Naive thymus-derived CD8-positive, alpha-beta T cell (primary cell): ENCODE data around the gene TMEM52B. TPM values are rescaled to one million over a fixed set of nuclear protein-coding genes. Genes with fewer than 3 reads are reported as not detected.
"Not testable (repeated sequence)": the region's sequence is repeated elsewhere in the genome, so short reads cannot be mapped to it uniquely, and the experiment has no call there.

Experiments
- ATAC-seq, 2 donors: fragments of 150-1000 bp; cut with Tn5 transposase in 1 of 2; sonication (Bioruptor Pico), chemical (Tn5 transposase) in 1 of 2; 1 replicate in 1 of 2; 2 replicates in 1 of 2; pipeline ENCODE4 v1.10.0; 2021; ENCODE audit warnings: mild to moderate bottlenecking in 2 of 2, moderate library complexity in 2 of 2
- POLR2A ChIA-PET: fragments of 350-600 bp; sonication (Branson Sonifier 250); formaldehyde crosslinking; loops from one replicate; lab custom pipeline; 2021; ENCODE audit warnings: antibody characterized with exemption; lab: Charles Lee
- DNase-seq, 10 donors: peaks; one replicate each; pipeline versions ENCODE4 v3.0.0 to v3.0.0-alpha.2; 2020 to 2022
- H3K27ac Mint-ChIP-seq, 10 donors: one replicate each; pipeline ENCODE4 v1.8.0; 2020 to 2022; ENCODE audit warnings: mild to moderate bottlenecking in 10 of 10, mixed read lengths in 10 of 10, moderate library complexity in 4 of 10, inconsistent platforms in 1 of 10
- H3K27me3 Mint-ChIP-seq, 5 donors: one replicate each; pipeline ENCODE4 v1.8.0; 2021 to 2022; ENCODE audit warnings: mixed read lengths in 5 of 5
- H3K36me3 Mint-ChIP-seq, 3 donors: one replicate each; pipeline ENCODE4 v1.8.0; 2020 to 2022; ENCODE audit warnings: mixed read lengths in 3 of 3, mild to moderate bottlenecking in 2 of 3, inconsistent platforms in 1 of 3
- H3K4me1 Mint-ChIP-seq, 4 donors: one replicate each; pipeline ENCODE4 v1.8.0; 2021 to 2022; ENCODE audit warnings: mixed read lengths in 4 of 4
- H3K4me3 Mint-ChIP-seq, 10 donors: one replicate each; pipeline ENCODE4 v1.8.0; 2020 to 2022; ENCODE audit warnings: mild to moderate bottlenecking in 10 of 10, mixed read lengths in 10 of 10, moderate library complexity in 6 of 10, inconsistent platforms in 1 of 10
- H3K9me3 Mint-ChIP-seq, 9 donors: one replicate each; pipeline ENCODE4 v1.8.0; 2020 to 2022; ENCODE audit warnings: mixed read lengths in 9 of 9, mild to moderate bottlenecking in 3 of 9, inconsistent platforms in 1 of 9, moderate library complexity in 1 of 9
- polyA plus RNA-seq, 3 donors: library from polyadenylated mRNA; unstranded; fragments of 300-500 nt; fragmentation: Illumina TruSeq; gene quantifications; one replicate each; pipeline ENCODE4 v1.2.3, GENCODE V29; 2021
- total RNA-seq, 8 experiments: library from RNA in 2 of 8; stranded (reverse) in 2 of 8; gene quantifications; one replicate each; pipeline ENCODE4 v1.2.3 and lab custom pipeline; 2021 to 2026

The TMEM52B gene
- total and polyA plus RNA-seq, 5 experiments from 2014 or later, result not detected

- no peak overlapping the region for H3K4me3 Mint-ChIP-seq
- no peaks in the 10 kb centered on the region for H3K36me3 Mint-ChIP-seq
- H3K9me3 Mint-ChIP-seq, result no peaks in the 10 kb centered on the region
- no peaks in the 10 kb centered on the region for H3K4me1 Mint-ChIP-seq
- POLR2A ChIA-PET, result no interaction called here
- no peak for ATAC-seq
- H3K27me3 Mint-ChIP-seq, result peaks cover 12 to 25% (median 19%) of the 10 kb centered on the region in 5 donors
- no peak for DNase-seq
- H3K27ac Mint-ChIP-seq, result no peak overlapping the region
Measured at GRCh38 chr12:10175846-10176636, 2.8 kb upstream of the TMEM52B start.

GRCh38 chr12:10179776-10180181, 947 bp downstream of the TMEM52B start:
- ATAC-seq, result no peak
- POLR2A ChIA-PET, result no interaction called here
- peaks cover 0 to 7% (median 0%) of the 10 kb centered on the region in 4 donors for H3K4me1 Mint-ChIP-seq

GRCh38 chr12:10182354-10183049, 3.7 kb downstream of the TMEM52B start:
- no peak for DNase-seq
- POLR2A ChIA-PET, result no interaction called here
- no peak overlapping the region for H3K4me3 Mint-ChIP-seq
- H3K4me1 Mint-ChIP-seq, result peaks cover 0 to 8% (median 0%) of the 10 kb centered on the region in 4 donors
- H3K9me3 Mint-ChIP-seq, result peaks cover 0 to 2% (median 0%) of the 10 kb centered on the region in 9 donors
- no peak overlapping the region for H3K27ac Mint-ChIP-seq
- no peaks in the 10 kb centered on the region for H3K36me3 Mint-ChIP-seq
- peaks cover 0 to 39% (median 16%) of the 10 kb centered on the region in 5 donors for H3K27me3 Mint-ChIP-seq
- ATAC-seq, result no peak

More at GRCh38 chr12:10179776-10180181, 947 bp downstream of the TMEM52B start:
- no peak overlapping the region for H3K4me3 Mint-ChIP-seq
- DNase-seq, result no peak
- H3K27me3 Mint-ChIP-seq, result peaks cover 0 to 37% (median 13%) of the 10 kb centered on the region in 5 donors
- no peak overlapping the region for H3K27ac Mint-ChIP-seq
- H3K9me3 Mint-ChIP-seq, result peaks cover 0 to 2% (median 0%) of the 10 kb centered on the region in 9 donors
- no peaks in the 10 kb centered on the region for H3K36me3 Mint-ChIP-seq

- H3K4me3 Mint-ChIP-seq, result no peak overlapping the region
- peaks cover 0 to 30% (median 11%) of the 10 kb centered on the region in 5 donors for H3K27me3 Mint-ChIP-seq
- H3K27ac Mint-ChIP-seq, result no peak overlapping the region
- ATAC-seq (no peak), DNase-seq (no peak)
- H3K36me3 Mint-ChIP-seq, result no peaks in the 10 kb centered on the region
- H3K9me3 Mint-ChIP-seq, result peaks cover 0 to 2% (median 0%) of the 10 kb centered on the region in 9 donors
- peaks cover 0 to 8% (median 0%) of the 10 kb centered on the region in 4 donors for H3K4me1 Mint-ChIP-seq
- POLR2A ChIA-PET, result no interaction called here
Measured at GRCh38 chr12:10184261-10184843, 5.5 kb downstream of the TMEM52B start.

- no peak for DNase-seq
- H3K4me1 Mint-ChIP-seq, result peaks cover 4 to 12% (median 6%) of the 10 kb centered on the region in 4 donors
- H3K4me3 Mint-ChIP-seq, result no peak overlapping the region
- ATAC-seq, result no peak
- peak overlapping the region in 2 of 10 donors; percentile 19 to 47 for H3K27ac Mint-ChIP-seq
- H3K36me3 Mint-ChIP-seq, result no peaks in the 10 kb centered on the region
- POLR2A ChIA-PET, result no interaction called here
- H3K27me3 Mint-ChIP-seq, result peaks cover 0 to 27% (median 9%) of the 10 kb centered on the region in 5 donors
- peaks cover 0 to 2% (median 0%) of the 10 kb centered on the region in 9 donors for H3K9me3 Mint-ChIP-seq
Measured at GRCh38 chr12:10186299-10186698, 7.5 kb downstream of the TMEM52B start.

DNA sequence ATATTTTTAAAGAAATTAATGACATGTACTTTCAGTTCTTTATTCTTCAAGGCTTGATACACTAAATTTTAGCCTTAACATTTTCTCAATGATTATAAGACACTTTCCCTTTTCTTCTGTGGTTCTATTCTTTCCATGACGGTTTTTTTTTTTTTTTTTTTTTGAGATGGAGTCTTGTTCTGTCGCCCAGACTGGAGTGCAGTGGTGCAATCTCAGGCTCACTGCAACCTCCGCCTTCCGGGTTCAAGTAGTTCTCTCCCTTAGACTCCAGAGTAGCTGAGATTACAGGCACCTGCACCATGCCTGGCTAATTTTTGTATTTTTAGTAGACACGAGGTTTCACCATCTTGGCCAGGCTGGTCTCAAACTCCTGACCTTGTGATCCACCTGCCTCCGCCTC, 8.1 kb downstream of the TMEM52B start:
- POLR2A ChIA-PET, ATAC-seq: not testable (repeated sequence)

DNA sequence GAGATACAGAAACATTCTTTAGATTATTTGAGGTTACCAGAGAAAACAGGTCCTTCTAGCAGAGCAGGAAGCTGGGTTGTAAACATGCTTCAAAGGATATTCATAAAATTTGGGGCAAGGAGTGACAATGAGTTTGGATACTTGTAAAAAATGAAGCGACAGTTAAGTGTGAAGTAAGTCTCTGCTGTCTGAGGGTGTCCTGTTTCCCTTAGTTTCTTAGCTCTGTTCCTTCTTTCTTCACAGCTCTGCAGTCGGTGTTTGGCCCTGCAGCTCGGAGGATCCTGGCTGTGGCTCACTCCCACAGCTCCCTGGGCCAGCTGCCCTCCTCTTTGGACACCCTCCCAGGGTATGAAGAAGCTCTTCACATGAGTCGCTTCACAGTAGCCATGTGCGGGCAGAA, 10.8 kb downstream of the TMEM52B start:
- H3K36me3 Mint-ChIP-seq, result no peaks in the 10 kb centered on the region
- ATAC-seq, result no peak
- peak overlapping the region in 1 of 10 donors; percentile 43 for H3K27ac Mint-ChIP-seq
- peaks cover 8 to 27% (median 14%) of the 10 kb centered on the region in 5 donors for H3K27me3 Mint-ChIP-seq
- H3K4me1 Mint-ChIP-seq, result peaks cover 4 to 6% (median 6%) of the 10 kb centered on the region in 4 donors
- POLR2A ChIA-PET, result interaction anchor here (0.7 kb wide), 1 partner anchor 17 kb away, joined by 3 read pairs; no protein-coding TSS in a partner anchor
- H3K4me3 Mint-ChIP-seq, result no peak overlapping the region
- H3K9me3 Mint-ChIP-seq, result no peaks in the 10 kb centered on the region
- no peak for DNase-seq

More for the DNA sequence above, 8.1 kb downstream of the TMEM52B start:
- H3K4me1 Mint-ChIP-seq, result peaks cover 4 to 12% (median 6%) of the 10 kb centered on the region in 4 donors
- H3K27ac Mint-ChIP-seq, DNase-seq, H3K9me3 Mint-ChIP-seq, H3K4me3 Mint-ChIP-seq, H3K36me3 Mint-ChIP-seq: not testable (repeated sequence)
- H3K27me3 Mint-ChIP-seq, result peaks cover 0 to 26% (median 9%) of the 10 kb centered on the region in 5 donors

GRCh38 chr12:10190558-10191388, 11.9 kb downstream of the TMEM52B start:
- H3K36me3 Mint-ChIP-seq, result no peaks in the 10 kb centered on the region
- peak; percentile 100 for ATAC-seq
- peak; percentile 15 to 77 (median 48) for DNase-seq

DNA sequence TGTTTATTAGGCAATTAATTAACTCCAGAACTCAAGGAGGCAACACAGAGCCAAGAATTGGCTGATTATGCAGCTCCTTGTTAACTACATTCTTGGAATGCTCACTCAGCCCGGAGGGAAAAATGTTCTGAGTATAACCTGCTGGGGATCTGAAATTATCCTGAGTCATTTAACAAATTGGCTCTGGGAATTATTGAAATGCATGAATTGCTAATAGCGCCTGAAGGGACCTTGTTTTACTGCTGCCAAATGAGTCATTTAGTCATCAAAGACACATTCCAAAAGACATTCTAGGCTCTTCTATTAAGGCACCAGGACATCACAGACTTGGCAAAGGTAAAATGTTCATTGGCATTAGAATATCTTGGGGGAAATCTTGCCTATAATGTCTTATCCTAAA, 13.0 kb downstream of the TMEM52B start:
- no peak overlapping the region for H3K27ac Mint-ChIP-seq
- H3K36me3 Mint-ChIP-seq, result no peaks in the 10 kb centered on the region
- no peak overlapping the region for H3K4me3 Mint-ChIP-seq
- H3K4me1 Mint-ChIP-seq, result peaks cover 4 to 18% (median 10%) of the 10 kb centered on the region in 4 donors
- peaks cover 5 to 21% (median 9%) of the 10 kb centered on the region in 5 donors for H3K27me3 Mint-ChIP-seq
- DNase-seq (no peak), ATAC-seq (no peak)
- H3K9me3 Mint-ChIP-seq, result no peaks in the 10 kb centered on the region
- POLR2A ChIA-PET, result no interaction called here

More at GRCh38 chr12:10190558-10191388, 11.9 kb downstream of the TMEM52B start:
- H3K27ac Mint-ChIP-seq, result peak overlapping the region in 1 of 10 donors; percentile 16
- H3K27me3 Mint-ChIP-seq, result peaks cover 8 to 23% (median 12%) of the 10 kb centered on the region in 5 donors
- H3K4me3 Mint-ChIP-seq, result no peak overlapping the region
- POLR2A ChIA-PET, result interaction anchor here (0.6 kb wide), 1 partner anchor 19 kb away, joined by 3 read pairs; no protein-coding TSS in a partner anchor
- peaks cover 4 to 9% (median 6%) of the 10 kb centered on the region in 4 donors for H3K4me1 Mint-ChIP-seq
- no peaks in the 10 kb centered on the region for H3K9me3 Mint-ChIP-seq

DNA sequence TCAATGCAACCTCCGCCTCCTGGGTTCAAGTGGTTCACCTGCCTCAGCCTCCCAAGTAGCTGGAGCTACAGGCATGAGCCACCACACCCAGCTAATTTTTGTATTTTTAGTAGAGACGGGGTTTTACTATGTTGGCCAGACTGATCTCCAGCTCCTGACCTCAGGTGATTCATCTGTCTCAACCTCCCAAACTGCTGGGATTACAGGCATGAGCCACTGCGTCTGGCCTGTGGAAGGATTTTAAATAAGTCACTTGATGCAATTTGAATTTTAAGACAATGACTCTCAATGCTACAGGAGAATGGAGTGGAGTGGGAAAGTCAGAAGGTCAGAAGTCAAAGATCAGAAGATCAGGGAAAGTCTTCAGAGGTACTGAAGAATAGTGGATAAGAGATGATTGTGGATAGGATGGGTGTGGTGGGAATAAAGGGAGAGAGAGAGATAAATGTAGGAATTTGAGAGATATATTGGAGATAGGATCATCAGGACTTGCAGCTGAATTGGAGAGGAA, 15.4 kb downstream of the TMEM52B start:
- POLR2A ChIA-PET, result no interaction called here
- peaks cover 4 to 26% (median 10%) of the 10 kb centered on the region in 4 donors for H3K4me1 Mint-ChIP-seq
- no peaks in the 10 kb centered on the region for H3K9me3 Mint-ChIP-seq
- H3K27me3 Mint-ChIP-seq, result peaks cover 5 to 21% (median 9%) of the 10 kb centered on the region in 5 donors
- H3K27ac Mint-ChIP-seq, result no peak overlapping the region
- no peaks in the 10 kb centered on the region for H3K36me3 Mint-ChIP-seq
- ATAC-seq, result no peak
- H3K4me3 Mint-ChIP-seq, result no peak overlapping the region
- DNase-seq, result no peak

GRCh38 chr12:10196210-10196609, 17.4 kb downstream of the TMEM52B start:
- ATAC-seq (no peak), DNase-seq (no peak)
- Mint-ChIP-seq H3K27ac (peak overlapping the region in 2 of 10 donors; percentile 17 to 62), H3K9me3 (no peaks in the 10 kb centered on the region), H3K36me3 (no peaks in the 10 kb centered on the region), H3K4me3 (peak overlapping the region in 2 of 10 donors; percentile 7 to 10), H3K4me1 (peaks cover 0 to 22% (median 4%) of the 10 kb centered on the region in 4 donors), H3K27me3 (peaks cover 5 to 19% (median 9%) of the 10 kb centered on the region in 5 donors)
- POLR2A ChIA-PET, result interaction anchor here (0.6 kb wide), 1 partner anchor 30 kb away, joined by 4 read pairs; no protein-coding TSS in a partner anchor
